ENCODE measurements around the gene E2F4. TPM values are rescaled to one million over a fixed set of nuclear protein-coding genes. Genes with fewer than 3 reads are reported as not detected.
A peak's percentile ranks its signal among the peaks of the same experiment; 100 is the strongest.

The E2F4 gene
- total RNA-seq, 2 donors from 2014 or later = 53.8 to 70.3 TPM

GRCh38 chr16:67166598-67167168, 25.3 kb upstream of the E2F4 start:
- H3K9me3 ChIP-seq = no peaks in the 10 kb centered on the region
- H3K36me3 ChIP-seq = no peaks in the 10 kb centered on the region
- H3K27me3 ChIP-seq = no peaks in the 10 kb centered on the region
- no peak overlapping the region for H3K4me3 ChIP-seq
- H3K4me1 ChIP-seq = peaks cover 0 to 74% of the 10 kb centered on the region in 2 donors
- peak overlapping the region in 1 of 2 donors; percentile 1 for H3K27ac ChIP-seq
- no peak for DNase-seq (ENCODE audit: low spot score)
- TF ChIP-seq CTCF (IDR thresholded peaks at IDR 0.05) = no peak

GRCh38 chr16:67167588-67167987, 24.4 kb upstream of the E2F4 start:
- H3K9me3 ChIP-seq = no peaks in the 10 kb centered on the region
- H3K27me3 ChIP-seq = no peaks in the 10 kb centered on the region
- peaks cover 0 to 69% of the 10 kb centered on the region in 2 donors for H3K4me1 ChIP-seq
- DNase-seq (ENCODE audit: low spot score) = no peak
- no peak overlapping the region for H3K4me3 ChIP-seq
- H3K36me3 ChIP-seq = no peaks in the 10 kb centered on the region
- TF ChIP-seq CTCF (IDR thresholded peaks at IDR 0.05) = no peak
- peak overlapping the region in 1 of 2 donors; percentile 1 for H3K27ac ChIP-seq

GRCh38 chr16:67169011-67169451, 22.9 kb upstream of the E2F4 start:
- TF ChIP-seq CTCF (IDR thresholded peaks at IDR 0.05) = no peak

GRCh38 chr16:67169642-67170167, 22.2 kb upstream of the E2F4 start:
- peak; percentile 39 to 62 for TF ChIP-seq CTCF (IDR thresholded peaks at IDR 0.05)
- peaks cover 0 to 68% of the 10 kb centered on the region in 2 donors for H3K4me1 ChIP-seq
- DNase-seq (ENCODE audit: low spot score) = no peak
- peak overlapping the region; percentile 90 to 93 for H3K27ac ChIP-seq
- H3K27me3 ChIP-seq = no peaks in the 10 kb centered on the region
- no peaks in the 10 kb centered on the region for H3K36me3 ChIP-seq
- H3K9me3 ChIP-seq = no peaks in the 10 kb centered on the region
- peak overlapping the region; percentile 45 to 59 for H3K4me3 ChIP-seq

More at GRCh38 chr16:67169011-67169451, 22.9 kb upstream of the E2F4 start:
- H3K27me3 ChIP-seq = no peaks in the 10 kb centered on the region
- peak overlapping the region; percentile 90 to 93 for H3K27ac ChIP-seq
- no peak for DNase-seq (ENCODE audit: low spot score)
- no peak overlapping the region for H3K4me3 ChIP-seq
- no peaks in the 10 kb centered on the region for H3K9me3 ChIP-seq
- H3K36me3 ChIP-seq = no peaks in the 10 kb centered on the region
- peaks cover 0 to 69% of the 10 kb centered on the region in 2 donors for H3K4me1 ChIP-seq

- peak; percentile 91 for DNase-seq (ENCODE audit: low spot score)
- TF ChIP-seq CTCF (IDR thresholded peaks at IDR 0.05) = no peak
- peak within 1 kb of the TSS; percentile 90 to 93 for H3K27ac ChIP-seq
- H3K27me3 ChIP-seq = no peaks in the 10 kb centered on the region
- H3K36me3 ChIP-seq = no peaks in the 10 kb centered on the region
- H3K4me1 ChIP-seq = peaks cover 0 to 68% of the 10 kb centered on the region in 2 donors
- no peaks in the 10 kb centered on the region for H3K9me3 ChIP-seq
- peak within 1 kb of the TSS; percentile 45 to 59 for H3K4me3 ChIP-seq
Observed at GRCh38 chr16:67170168-67170948, 21.6 kb upstream of the E2F4 start, which contains the start of gene NOL3. NOL3 (plus strand) TSS chr16:67170538.
